ENCODE results near the gene COL5A1. TPM values are rescaled to one million over a fixed set of nuclear protein-coding genes. Genes with fewer than 3 reads are reported as not detected.

Gene COL5A1
- total RNA-seq, 1 experiment from 2014 or later = 9.5 TPM

GRCh38 chr9:134653259-134654009, 11.8 kb downstream of the COL5A1 start:
- H3K79me2 ChIP-seq (ENCODE audit: insufficient read depth, low read length) = no peaks in the 10 kb centered on the region
- no peak for DNase-seq
- H3K27ac Mint-ChIP-seq = no peak overlapping the region

More at GRCh38 chr9:134653259-134654009, 11.8 kb downstream of the COL5A1 start:
- no peak overlapping the region for H4K8ac ChIP-seq (replicated peaks; ENCODE audit: insufficient read length, low read depth, low read length)
- H3K36me3 Mint-ChIP-seq (ENCODE audit: insufficient read depth in 1 of 3, low read depth in 3 of 3) = peaks cover 0 to 2% (median 0%) of the 10 kb centered on the region in 3 experiments; a peak in 1 of 7 replicates
- no peaks in the 10 kb centered on the region for H3K9me3 Mint-ChIP-seq
- no peak overlapping the region for H4K91ac ChIP-seq (ENCODE audit: insufficient read length, low read depth, low read length)
- no peak overlapping the region for H2BK120ac ChIP-seq (ENCODE audit: low read depth, low read length, poor library complexity, severe bottlenecking)
- no peak overlapping the region; the same call in 1 of the 2 replicates for H3K14ac ChIP-seq (ENCODE audit: insufficient read depth, low read length)
- WGBS (ENCODE audit: extremely low coverage, insufficient read length, low lambda C conversion rate) = no CpG with 5 or more reads among the region's 17 CpGs
- no peak overlapping the region for H2BK5ac ChIP-seq (ENCODE audit: insufficient read length, low read length)
- H2BK12ac ChIP-seq (ENCODE audit: insufficient read length, low read depth, low read length) = no peak overlapping the region
- H3K4ac ChIP-seq (ENCODE audit: low read depth, low read length) = no peak overlapping the region
- no peak overlapping the region for H3K4me2 ChIP-seq (ENCODE audit: insufficient read depth, insufficient read length, low read length)
- H3K23me2 ChIP-seq (ENCODE audit: insufficient read length, low read depth, low read length, poor library complexity, severe bottlenecking) = no peaks in the 10 kb centered on the region
- no peak overlapping the region for H2AK5ac ChIP-seq (ENCODE audit: insufficient read length, low read length)
- no peaks in the 10 kb centered on the region for H3K27me3 ChIP-seq (ENCODE audit: insufficient read depth, low read length)
- H4K5ac ChIP-seq (ENCODE audit: insufficient read length, low read depth, low read length) = no peak overlapping the region
- no peak for TF ChIP-seq CTCF (conservative IDR thresholded peaks at IDR 0.05)
- no peaks in the 10 kb centered on the region for H4K20me1 ChIP-seq (ENCODE audit: control insufficient read depth, insufficient read depth, insufficient read length)
- H3K23ac ChIP-seq (ENCODE audit: insufficient read length, low read depth, low read length) = no peak overlapping the region
- H3K18ac ChIP-seq (ENCODE audit: insufficient read length, low read depth, low read length) = no peak overlapping the region
- no peak overlapping the region for H2BK15ac ChIP-seq (ENCODE audit: low read depth, low read length)
- H3K4me1 ChIP-seq (ENCODE audit: insufficient read depth, low read length) = no peaks in the 10 kb centered on the region
- H3T11ph ChIP-seq (ENCODE audit: low read length) = no peak overlapping the region
- H3K4me3 Mint-ChIP-seq = no peak overlapping the region
- no peak overlapping the region for H2AFZ ChIP-seq (ENCODE audit: low read length)
- H2BK20ac ChIP-seq (ENCODE audit: low read depth, low read length, poor library complexity, severe bottlenecking) = no peak overlapping the region
- no peak overlapping the region for H3K9ac ChIP-seq (ENCODE audit: extremely low read depth, insufficient read length, low read length)
- H3K27me3 Mint-ChIP-seq (ENCODE audit: low read depth) = peaks cover 3% of the 10 kb centered on the region; the same call in 1 of the 2 replicates
- H3K56ac ChIP-seq (ENCODE audit: insufficient read length, low read depth, low read length) = no peak overlapping the region
- no peaks in the 10 kb centered on the region for H3K9me3 ChIP-seq (ENCODE audit: control insufficient read depth, low read depth, low read length)
- H3K4me1 Mint-ChIP-seq = peaks cover 3 to 12% of the 10 kb centered on the region in 2 experiments; a peak in 3 of 4 replicates
- H3K79me1 ChIP-seq (ENCODE audit: insufficient read depth, low read depth, low read length, poor library complexity, severe bottlenecking) = no peaks in the 10 kb centered on the region
- H3K27ac ChIP-seq (ENCODE audit: insufficient read length, low read depth, low read length) = no peak overlapping the region
